SHP77 (cell line): Measurements from ENCODE around the gene SLC45A2.
"Not testable (repeated sequence)": the region's sequence is repeated elsewhere in the genome, so short reads cannot be mapped to it uniquely, and the experiment has no call there.

Source experiments
- DNase-seq, 2 experiments: peaks; one replicate each; lab custom pipeline; 2025; lab: John Stamatoyannopoulos, UW

The SLC45A2 gene

GRCh38 chr5:33925278-33925677 is 59.2 kb downstream of the SLC45A2 start:
- no peak for DNase-seq

DNA sequence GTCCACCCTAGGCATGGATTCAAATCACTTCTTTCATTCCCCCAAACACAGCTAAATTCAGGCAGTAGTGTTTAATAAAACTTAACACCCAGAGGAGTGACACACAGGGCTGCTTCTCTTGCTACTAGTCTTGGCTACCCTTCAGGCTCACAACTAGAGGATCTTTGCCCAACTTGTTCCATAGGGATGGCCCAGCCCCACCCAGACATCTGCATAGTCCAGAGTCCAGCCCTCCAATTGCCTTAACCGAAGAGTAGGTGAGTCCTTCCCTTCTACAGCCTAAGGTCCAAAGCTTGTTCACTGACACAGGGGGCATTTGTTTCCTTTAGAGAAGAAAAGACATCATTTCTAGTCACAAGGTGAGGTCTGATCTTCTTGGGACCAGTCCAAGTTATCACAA is 63.5 kb downstream of the SLC45A2 start:
- DNase-seq: no peak

GRCh38 chr5:33914844-33915243 is 69.6 kb downstream of the SLC45A2 start:
- not testable (repeated sequence) for DNase-seq

GRCh38 chr5:33906248-33906647 is 78.2 kb downstream of the SLC45A2 start:
- DNase-seq: not testable (repeated sequence)

- no peak for DNase-seq
These were observed 79.1 kb downstream of the SLC45A2 start for GRCh38 chr5:33905381-33905780.

GRCh38 chr5:33903118-33903517 is 81.4 kb downstream of the SLC45A2 start:
- no peak for DNase-seq

DNA sequence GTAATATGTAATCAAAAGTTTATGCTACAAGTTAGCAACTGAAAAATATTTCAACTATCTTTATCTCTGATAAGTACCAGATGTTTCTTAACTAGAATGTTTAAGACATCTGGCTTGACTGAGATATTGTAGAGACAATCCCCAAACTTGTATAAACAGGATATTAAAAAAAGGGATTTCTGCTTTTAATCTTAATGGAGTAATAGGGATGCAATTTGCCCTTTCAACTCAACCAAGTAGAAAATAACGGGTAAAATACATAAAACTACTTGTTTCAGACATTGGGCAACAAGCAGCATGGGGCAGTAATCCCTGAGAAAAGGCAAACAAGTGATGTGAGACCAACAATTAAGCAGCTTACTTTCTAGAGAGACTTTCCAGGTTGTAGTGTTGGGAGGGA is 83.3 kb downstream of the SLC45A2 start:
- no peak for DNase-seq
